GM12892 (cell line): Measurements from ENCODE around the gene C13orf42.

ENCODE experiments used
- POLR2A ChIP-seq: IDR thresholded peaks from 2 replicates; pipeline ENCODE4 v1.6.1; 2011; ENCODE audit warnings: low read depth, low read length, control low read depth
- POLR2AphosphoS5 ChIP-seq: IDR thresholded peaks from 2 replicates; pipeline ENCODE4 v1.6.1; 2011; ENCODE audit warnings: low read depth, low read length, control low read depth
- TAF1 ChIP-seq: IDR thresholded peaks from 2 replicates; pipeline ENCODE4 v1.6.1; 2011; ENCODE audit warnings: low read depth, mild to moderate bottlenecking, control low read depth, low read length, borderline replicate concordance

DNA sequence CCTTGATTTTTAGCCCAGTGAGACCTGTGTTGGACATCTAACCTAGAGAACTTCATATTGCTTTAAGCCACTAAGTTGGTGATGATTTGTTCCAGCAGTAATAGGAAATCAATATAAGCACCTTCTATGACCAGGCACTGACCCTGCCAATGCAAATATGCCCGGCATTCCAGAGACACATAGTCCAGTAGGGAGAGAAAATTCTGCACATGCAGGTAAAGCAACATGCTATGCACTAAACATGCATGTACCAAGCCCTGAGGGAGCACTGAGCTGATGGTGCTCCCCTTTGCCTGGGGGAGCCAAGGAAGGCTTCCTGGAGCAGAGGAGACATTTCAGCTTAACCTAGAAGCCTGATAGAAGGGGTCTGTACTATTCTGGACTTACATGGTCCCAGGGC lies 40.4 kb upstream of the C13orf42 start:
- no peak for TF ChIP-seq TAF1
- no peak for TF ChIP-seq POLR2AphosphoS5
- TF ChIP-seq POLR2A: no peak
